ENCODE data around the gene RARB.

RARB gene

DNA sequence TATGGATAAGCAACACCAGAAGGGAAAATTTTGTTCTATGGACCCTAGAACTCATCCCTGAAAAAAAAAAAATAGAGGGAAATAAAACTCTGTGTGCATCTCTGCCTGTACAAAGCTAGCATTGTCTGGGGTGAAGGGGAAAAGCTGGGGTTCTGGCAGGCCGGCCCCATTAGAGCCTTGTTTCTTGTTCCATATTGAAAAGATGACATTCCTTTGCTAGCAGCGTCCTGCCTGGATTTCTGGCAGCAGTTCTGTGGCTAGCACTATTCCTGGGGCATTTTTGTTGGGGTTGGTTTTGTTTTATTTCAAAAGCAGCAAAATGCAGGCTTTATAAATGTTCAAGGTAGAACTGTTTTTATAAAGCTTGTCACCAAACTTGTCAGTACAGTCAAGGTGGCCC lies 45.2 kb downstream of the RARB start:
- no peak for DNase-seq

DNA sequence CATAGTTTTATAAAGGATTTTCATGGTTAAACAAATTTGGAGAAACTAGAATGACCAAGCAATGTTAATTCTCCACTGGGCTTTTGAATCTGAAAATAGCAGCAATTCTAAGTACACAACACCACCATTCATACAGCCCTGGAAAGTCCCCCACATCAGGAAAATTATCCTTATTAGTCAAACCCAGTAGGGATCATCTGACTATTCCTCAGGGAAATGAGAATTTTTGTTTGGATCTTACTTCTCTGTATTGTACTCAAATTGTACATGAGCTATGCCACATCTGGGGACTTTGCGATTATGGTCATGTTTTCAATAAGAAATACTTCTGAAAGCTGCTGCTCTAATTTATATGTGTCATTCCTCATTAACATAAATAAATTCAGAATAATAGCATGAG lies 46.0 kb downstream of the RARB start:
- DNase-seq: no peak

GRCh38 chr3:25476639-25477038 lies 48.6 kb downstream of the RARB start:
- no peak for DNase-seq

DNA sequence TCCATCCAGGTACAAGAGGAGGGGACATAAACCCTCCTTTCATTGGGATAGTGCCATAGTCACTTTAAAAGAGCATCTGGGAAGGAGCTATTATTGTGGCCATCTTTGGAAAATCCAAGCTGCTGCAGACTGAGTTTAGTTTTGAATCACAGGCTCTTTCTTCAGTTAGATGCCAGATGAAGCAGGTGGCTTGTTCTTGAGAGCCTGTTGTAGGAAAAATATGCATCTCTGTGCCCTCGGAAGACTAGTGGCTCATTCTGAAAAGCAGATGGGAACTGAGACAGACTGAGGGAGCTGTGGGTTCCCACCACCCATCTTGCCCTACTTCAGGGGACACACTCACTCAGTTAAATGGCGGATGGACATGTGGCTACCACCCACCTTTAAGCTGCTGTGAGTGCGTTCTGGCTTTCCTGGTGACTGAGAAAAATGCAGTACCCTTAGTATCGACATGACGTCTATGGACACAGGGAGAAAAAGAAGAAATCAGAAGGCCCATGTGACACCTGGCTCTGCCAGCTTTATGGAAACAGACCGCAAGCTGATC lies 50.2 kb downstream of the RARB start:
- DNase-seq: no peak

- DNase-seq: no peak
Observed at GRCh38 chr3:25478964-25479726, 51.1 kb downstream of the RARB start.

DNA sequence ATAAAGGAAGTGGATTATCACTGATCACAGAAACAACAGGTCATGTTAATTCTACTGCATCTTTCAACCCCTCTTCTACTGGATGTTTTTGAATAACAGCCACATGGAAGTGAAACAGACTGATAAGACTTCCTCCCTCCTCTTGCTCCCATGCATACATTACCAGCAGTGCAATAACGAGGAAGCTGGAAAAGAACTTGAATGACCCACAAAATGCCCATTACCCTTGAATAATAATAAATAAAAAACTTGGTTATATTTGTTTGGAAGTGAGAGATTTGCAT lies 51.6 kb downstream of the RARB start:
- no peak for DNase-seq

DNA sequence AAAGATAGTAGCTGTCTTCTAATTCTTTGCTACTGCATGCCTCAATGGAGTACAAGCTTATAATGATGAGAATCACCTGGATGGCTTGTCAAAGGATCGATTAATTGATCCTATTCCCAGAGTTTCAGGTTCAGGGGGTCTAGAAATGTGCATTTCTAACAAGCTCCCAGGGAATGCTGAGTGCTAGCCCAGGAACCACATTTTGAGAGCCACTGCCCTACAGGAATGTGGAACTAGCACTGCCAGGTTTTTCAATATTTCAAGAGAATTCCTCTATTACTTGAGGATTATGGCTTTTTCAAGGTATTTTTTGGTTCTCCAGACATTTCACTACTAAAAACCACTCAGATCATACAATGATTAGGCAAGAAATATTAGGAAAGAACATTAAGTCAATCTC lies 52.7 kb downstream of the RARB start:
- DNase-seq: no peak

DNA sequence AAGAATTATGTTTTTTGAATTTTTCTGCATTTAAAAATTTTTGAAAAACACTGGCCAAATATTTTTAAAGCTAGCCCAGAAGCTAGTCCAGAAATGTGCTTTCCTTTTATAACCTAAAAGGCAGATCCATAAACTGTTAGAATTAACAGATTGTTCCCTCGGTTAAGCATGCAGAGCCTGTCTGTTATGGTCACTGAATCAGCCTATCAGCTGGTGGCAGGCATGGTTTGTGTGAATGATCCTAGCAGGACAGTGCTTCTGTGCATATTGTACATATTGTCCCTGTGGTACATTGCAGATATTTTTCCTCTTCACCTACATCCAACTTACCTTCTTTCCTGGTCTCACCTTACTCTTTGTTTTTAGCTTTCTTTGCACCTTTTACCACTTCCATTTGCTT lies 53.3 kb downstream of the RARB start:
- DNase-seq: no peak

DNA sequence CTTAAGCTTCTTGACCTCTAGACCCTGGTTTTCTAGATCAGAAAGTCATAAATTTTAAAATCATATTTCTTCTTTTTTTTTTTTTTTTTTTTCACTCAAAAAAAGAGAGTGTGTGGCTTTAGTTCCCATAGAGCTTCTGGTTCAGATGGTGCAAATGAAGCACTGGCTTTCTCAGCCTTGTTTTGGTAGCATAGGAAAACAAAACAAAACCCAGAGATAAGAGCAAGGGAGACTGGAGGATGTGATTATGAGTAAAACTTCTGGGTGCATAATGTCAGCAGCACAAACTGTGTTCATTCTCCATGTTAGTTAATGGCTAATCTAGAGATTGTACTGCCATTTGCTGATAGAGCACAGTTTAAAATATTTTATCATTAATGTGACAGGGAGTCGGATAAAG lies 55.4 kb downstream of the RARB start:
- no peak for DNase-seq

DNA sequence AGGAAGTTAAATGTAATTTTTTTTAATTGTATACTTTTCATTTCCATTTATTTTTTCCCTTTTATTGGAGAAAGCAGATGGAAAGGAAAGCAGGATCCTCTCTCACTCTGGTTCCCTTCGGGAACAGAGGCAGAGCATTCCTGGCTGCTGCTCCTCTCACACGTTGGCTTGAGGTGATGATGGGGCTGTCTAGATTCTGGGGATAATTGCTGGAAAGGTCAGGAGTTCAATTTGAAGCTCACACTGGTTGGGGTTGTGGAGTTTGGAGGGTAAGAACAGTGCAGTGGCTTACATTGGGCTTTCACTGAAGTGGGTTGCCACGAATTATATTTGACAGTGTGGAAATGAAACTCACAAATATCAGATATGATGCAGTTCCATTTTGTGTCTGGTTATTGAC lies 57.6 kb downstream of the RARB start:
- no peak for DNase-seq

GRCh38 chr3:25486932-25487331 lies 58.9 kb downstream of the RARB start:
- no peak for DNase-seq

GRCh38 chr3:25489858-25490593 lies 62.0 kb downstream of the RARB start:
- no peak for DNase-seq

DNA sequence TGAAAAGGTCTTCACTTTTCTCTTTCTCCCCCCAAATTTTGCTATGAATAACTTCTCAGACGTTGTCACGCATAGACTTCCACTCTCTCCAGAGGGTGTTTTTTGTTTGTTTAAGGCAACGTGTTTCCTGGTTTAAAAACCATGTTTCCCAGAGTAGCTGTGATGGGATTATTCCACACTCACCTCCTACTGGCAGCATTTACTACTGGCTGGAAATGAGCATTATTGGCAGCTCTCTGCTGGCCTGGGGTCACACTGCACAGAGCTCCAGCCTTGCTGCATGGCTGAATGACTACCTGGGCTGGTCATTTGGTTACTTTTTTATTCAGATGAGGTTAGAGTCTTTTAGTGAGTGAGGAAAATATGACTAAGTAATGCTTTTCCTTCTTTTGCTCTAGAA lies 65.2 kb downstream of the RARB start:
- no peak for DNase-seq

DNA sequence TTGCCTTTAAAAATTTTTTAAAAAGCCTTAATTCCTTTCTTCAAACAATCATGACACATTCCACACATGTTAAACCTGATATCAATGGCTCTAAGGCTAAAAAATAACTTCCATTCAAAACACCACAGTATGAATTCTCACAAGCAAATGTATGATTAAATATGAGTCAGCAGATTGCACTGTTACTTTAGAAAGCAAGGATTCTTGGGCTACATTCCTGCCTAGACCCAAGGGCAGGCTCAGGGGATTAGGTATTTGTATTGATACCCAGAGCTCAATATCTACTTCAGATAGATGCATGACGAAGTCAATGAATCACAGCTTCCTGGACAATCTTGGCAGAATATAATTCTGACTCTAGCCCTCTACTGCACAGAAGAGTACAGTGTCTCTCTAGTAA lies 65.7 kb downstream of the RARB start:
- DNase-seq: no peak

DNA sequence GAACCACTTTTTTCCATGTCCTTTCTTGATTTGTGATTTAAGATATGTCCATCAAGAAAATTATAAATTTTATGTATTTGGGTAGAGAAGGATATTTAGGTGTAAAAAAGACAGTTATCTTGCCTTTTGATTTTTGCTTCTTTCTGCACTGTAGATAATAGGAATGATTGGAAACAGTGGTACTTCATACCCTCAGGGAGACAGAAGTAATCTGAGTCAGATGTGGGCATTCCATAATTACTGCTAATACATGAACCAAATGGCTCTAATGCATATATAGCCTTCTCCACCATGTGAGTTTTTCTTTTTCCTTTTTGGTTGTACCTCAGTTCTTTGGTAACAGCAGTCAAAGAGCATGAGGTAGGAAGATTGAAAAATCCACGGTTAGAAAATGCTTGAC lies 67.2 kb downstream of the RARB start:
- no peak for DNase-seq

DNA sequence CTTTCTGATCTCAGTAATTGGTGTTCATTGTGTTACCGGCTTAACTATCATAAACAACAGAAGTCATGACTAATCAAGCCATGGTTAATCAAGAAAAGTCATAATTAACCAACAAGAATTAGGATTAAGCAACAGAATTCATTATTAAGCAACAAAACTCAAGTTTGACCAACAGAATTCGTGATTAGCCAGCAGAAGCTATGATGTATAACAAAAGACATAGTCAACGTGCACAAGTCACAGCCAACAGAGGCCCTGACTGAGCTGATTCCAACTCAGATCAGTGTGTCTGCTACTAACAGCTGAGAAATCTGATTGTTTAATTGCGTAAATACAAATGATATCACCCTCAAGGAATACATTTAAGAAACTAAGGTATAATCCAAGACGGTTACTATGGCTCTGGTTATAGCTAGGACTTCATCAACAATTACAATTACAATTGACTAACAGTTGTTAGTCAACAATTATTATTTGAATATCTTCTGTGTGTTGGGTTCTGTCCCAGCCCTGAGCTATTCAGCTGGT lies 67.7 kb downstream of the RARB start:
- no peak for DNase-seq

GRCh38 chr3:25497096-25497495 lies 69.0 kb downstream of the RARB start:
- DNase-seq: no peak

DNA sequence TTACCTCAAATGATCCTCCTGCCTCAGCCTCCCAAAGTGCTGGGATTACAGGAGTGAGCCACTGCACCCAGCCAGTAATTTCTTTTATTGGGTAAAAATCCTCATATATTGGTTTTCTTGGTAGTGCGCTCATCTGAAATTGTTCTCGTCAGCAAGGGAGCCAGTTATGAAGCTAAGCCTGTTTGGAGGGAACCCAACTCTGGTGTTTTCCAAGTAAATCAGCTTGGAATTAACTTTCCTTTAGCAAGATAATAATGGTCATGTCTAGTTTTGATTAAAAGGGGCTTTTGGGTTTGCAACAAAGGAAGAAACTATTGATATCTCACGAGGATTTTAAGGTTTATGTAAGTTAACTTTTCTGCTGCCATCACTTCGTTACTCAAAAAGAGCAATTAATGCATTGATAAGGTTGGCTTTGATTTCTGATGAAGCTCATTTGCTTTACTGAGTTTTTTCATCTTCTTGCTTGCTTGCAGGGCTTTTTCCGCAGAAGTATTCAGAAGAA lies 72.7 kb downstream of the RARB start:
- no peak for DNase-seq

DNA sequence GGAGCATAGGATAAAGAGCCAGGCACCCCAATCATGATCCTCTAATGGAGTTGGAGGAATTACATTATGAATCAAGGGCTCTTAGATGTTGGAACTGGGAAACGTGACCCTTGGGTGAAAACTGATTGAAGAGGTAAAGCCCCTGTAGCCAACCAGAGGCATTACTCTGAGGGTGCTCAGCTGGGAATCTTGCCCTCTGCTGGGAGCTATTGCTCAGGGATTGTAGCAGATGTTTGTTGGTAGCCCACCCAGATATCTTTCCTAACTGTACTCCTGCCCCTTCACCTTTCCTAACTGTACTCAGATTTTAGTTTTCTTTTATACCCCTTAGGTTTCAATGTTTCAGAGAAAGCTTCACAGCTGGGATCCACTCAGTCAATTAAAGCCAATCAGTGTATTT lies 74.2 kb downstream of the RARB start:
- DNase-seq: no peak

- no peak for DNase-seq
Observed at GRCh38 chr3:25503898-25504301, 75.8 kb downstream of the RARB start.

GRCh38 chr3:25505581-25505980 lies 77.5 kb downstream of the RARB start:
- no peak for DNase-seq

- DNase-seq: no peak
Observed at GRCh38 chr3:25507811-25508210, 79.7 kb downstream of the RARB start.

DNA sequence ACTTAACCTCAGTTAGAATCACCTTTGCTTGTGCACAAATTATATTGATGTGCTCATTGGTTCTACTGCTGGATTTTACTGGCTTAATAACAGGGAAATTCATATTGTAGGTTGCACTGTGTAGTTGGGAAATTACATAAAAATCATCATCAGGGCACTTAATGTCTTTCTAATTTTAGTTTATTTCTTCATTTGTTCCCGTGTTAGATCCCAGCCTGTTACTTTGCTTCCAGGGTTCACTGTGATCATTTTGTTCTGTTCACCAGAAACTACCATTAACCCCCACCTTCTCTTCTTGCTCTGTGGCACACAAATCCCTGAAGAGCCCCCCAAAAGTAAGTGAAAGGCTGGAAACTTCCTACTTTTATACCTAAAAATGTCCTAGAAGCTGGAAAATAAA lies 80.4 kb downstream of the RARB start:
- DNase-seq: no peak

- no peak for DNase-seq
Observed at GRCh38 chr3:25508901-25509300, 80.8 kb downstream of the RARB start.
